ENCODE data around the gene COL11A1.
"Not testable (repeated sequence)": the region's sequence is repeated elsewhere in the genome, so short reads cannot be mapped to it uniquely, and the experiment has no call there.

COL11A1 gene

DNA sequence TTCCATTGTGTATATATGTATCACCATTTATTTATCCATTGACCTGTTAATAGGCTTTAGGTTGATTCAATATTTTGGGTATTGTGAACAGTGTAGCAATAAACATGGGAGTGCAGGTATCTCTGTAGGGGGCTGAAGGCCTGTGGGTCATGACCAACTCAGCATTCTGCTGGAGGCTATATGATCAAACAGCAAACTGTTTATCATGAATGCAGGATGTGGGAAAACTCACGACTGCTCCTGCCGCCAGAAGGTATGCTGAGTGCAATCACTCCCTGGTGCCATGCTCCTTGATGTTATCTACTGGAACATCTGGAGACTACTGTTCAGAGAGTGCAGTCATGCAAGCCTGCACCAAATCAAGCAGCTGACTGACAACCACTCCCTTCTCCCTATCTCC, 275.2 kb downstream of the COL11A1 start:
- Histone ChIP-seq H3K4me3 (ENCODE audit: low read depth in 1 of 2, low read length in 2 of 2) (no peak overlapping the region), H3K27ac (ENCODE audit: low read length) (no peak overlapping the region), H3K9me3 (ENCODE audit: control insufficient read depth in 1 of 2, low read length in 2 of 2) (peaks cover 0 to 7% of the 10 kb centered on the region in 2 donors), H3K4me1 (ENCODE audit: control insufficient read depth in 1 of 2, insufficient read depth in 2 of 2, low read length in 2 of 2) (no peaks in the 10 kb centered on the region), H3K27me3 (ENCODE audit: low read depth, low read length) (no peaks in the 10 kb centered on the region), H3K36me3 (ENCODE audit: control insufficient read depth in 1 of 2, insufficient read depth in 2 of 2, low read length in 2 of 2) (no peaks in the 10 kb centered on the region)

GRCh38 chr1:102826706-102827105, 281.6 kb downstream of the COL11A1 start:
- not testable (repeated sequence) for H3K4me1 ChIP-seq (ENCODE audit: control insufficient read depth in 1 of 2, insufficient read depth in 2 of 2, low read length in 2 of 2); H3K4me3 ChIP-seq (ENCODE audit: low read depth in 1 of 2, low read length in 2 of 2); H3K9me3 ChIP-seq (ENCODE audit: control insufficient read depth in 1 of 2, low read length in 2 of 2); H3K27me3 ChIP-seq (ENCODE audit: low read depth, low read length); H3K36me3 ChIP-seq (ENCODE audit: control insufficient read depth in 1 of 2, insufficient read depth in 2 of 2, low read length in 2 of 2); H3K27ac ChIP-seq (ENCODE audit: low read length)
